WTC11 (cell line): ENCODE results near the gene ERC2. TPM values are rescaled to one million over a fixed set of nuclear protein-coding genes. Genes with fewer than 3 reads are reported as not detected.

Experiments
- ATAC-seq: fragments of 200-7000 bp; cut with Tn5 transposase; 2 replicates; pipeline ENCODE4 v1.10.0; 2021; ENCODE audit warnings: mild to moderate bottlenecking, moderate library complexity
- CTCF ChIA-PET: fragments of 300-600 bp; sonication (Branson Sonifier 250); formaldehyde crosslinking; loops from one replicate; lab custom pipeline; 2021; ENCODE audit warnings: antibody characterized with exemption; lab: Charles Lee
- POLR2A ChIA-PET: fragments of 350-600 bp; sonication (Branson Sonifier 250); formaldehyde crosslinking; loops from one replicate; lab custom pipeline; 2021; ENCODE audit warnings: antibody characterized with exemption; lab: Charles Lee
- DNase-seq: peaks from one replicate; pipeline ENCODE4 v3.0.0; 2021; ENCODE audit warnings: low spot score
- H3K27ac Mint-ChIP-seq: 2 replicates; pipeline ENCODE4 v1.8.0; 2021; ENCODE audit warnings: mixed read lengths
- H3K27me3 Mint-ChIP-seq: 2 replicates; pipeline ENCODE4 v1.8.0; 2021; ENCODE audit warnings: low read depth, mild to moderate bottlenecking, moderate library complexity, mixed read lengths
- H3K36me3 Mint-ChIP-seq: 2 replicates; pipeline ENCODE4 v1.8.0; 2021; ENCODE audit warnings: mixed read lengths
- H3K4me1 Mint-ChIP-seq: 2 replicates; pipeline ENCODE4 v1.8.0; 2022; ENCODE audit warnings: mixed read lengths
- H3K4me3 Mint-ChIP-seq: 2 replicates; pipeline ENCODE4 v1.8.0; 2021; ENCODE audit warnings: mild to moderate bottlenecking, moderate library complexity, mixed read lengths
- H3K9me3 Mint-ChIP-seq: 2 replicates; pipeline ENCODE4 v1.8.0; 2021; ENCODE audit warnings: mixed read lengths
- EMX1 ChIP-seq: fragments of 250-450 bp; sonication (Bioruptor Pico); IDR thresholded peaks from 2 replicates; pipeline ENCODE4 v1.8.0; 2021; ENCODE audit warnings: mild to moderate bottlenecking
- FOXK1 ChIP-seq: sonication (generic); formaldehyde crosslinking; IDR thresholded peaks from 2 replicates; pipeline ENCODE4 v1.8.0; 2022; ENCODE audit warnings: mild to moderate bottlenecking, moderate library complexity, missing genetic modification reagents
- FOXP1 ChIP-seq: sonication (generic); formaldehyde crosslinking; IDR thresholded peaks from 2 replicates; pipeline ENCODE4 v1.8.0; 2022; ENCODE audit warnings: missing genetic modification reagents, mild to moderate bottlenecking, moderate library complexity, borderline replicate concordance
- GRHL2 ChIP-seq: fragments of 250-450 bp; sonication (Bioruptor Pico); IDR thresholded peaks from 2 replicates; pipeline ENCODE4 v1.8.0; 2022; ENCODE audit warnings: mild to moderate bottlenecking, moderate library complexity; ENCODE audit not compliant: insufficient replicate concordance, severe bottlenecking
- NFYB ChIP-seq: sonication (generic); formaldehyde crosslinking; conservative IDR thresholded peaks from 2 replicates; pipeline ENCODE4 v1.8.0; 2022; ENCODE audit warnings: low read depth, missing genetic modification reagents
- NR1H2 ChIP-seq: sonication (generic); formaldehyde crosslinking; IDR thresholded peaks from 2 replicates; pipeline ENCODE4 v1.9.0; 2021; ENCODE audit warnings: mild to moderate bottlenecking, moderate library complexity, missing genetic modification reagents
- NR3C1 ChIP-seq: sonication (generic); formaldehyde crosslinking; conservative IDR thresholded peaks from 2 replicates; pipeline ENCODE4 v1.8.1; 2023; ENCODE audit warnings: low read depth, mild to moderate bottlenecking, missing genetic modification reagents
- SOX15 ChIP-seq: fragments of 250-450 bp; sonication (Bioruptor Pico); IDR thresholded peaks from 2 replicates; pipeline ENCODE4 v1.9.0; 2021; ENCODE audit warnings: mild to moderate bottlenecking
- TCF7 ChIP-seq: sonication (generic); formaldehyde crosslinking; IDR thresholded peaks from 2 replicates; pipeline ENCODE4 v1.8.0; 2022; ENCODE audit warnings: mild to moderate bottlenecking, low read depth, missing genetic modification reagents, moderate library complexity
- TP53 ChIP-seq: sonication (generic); formaldehyde crosslinking; IDR thresholded peaks from 2 replicates; pipeline ENCODE4 v1.8.1; 2023; ENCODE audit warnings: mild to moderate bottlenecking, missing genetic modification reagents
- ZNF121 ChIP-seq: sonication (generic); formaldehyde crosslinking; IDR thresholded peaks from 2 replicates; pipeline ENCODE4 v1.8.0; 2023; ENCODE audit warnings: missing genetic modification reagents
- ZNF263 ChIP-seq: sonication (generic); formaldehyde crosslinking; IDR thresholded peaks from 2 replicates; pipeline ENCODE4 v1.8.1; 2022; ENCODE audit warnings: low read depth, mild to moderate bottlenecking, moderate library complexity, missing genetic modification reagents
- ZNF423 ChIP-seq: fragments of 250-450 bp; sonication (Bioruptor Pico); IDR thresholded peaks from 2 replicates; pipeline ENCODE4 v2.1.2; 2022; ENCODE audit warnings: mild to moderate bottlenecking, moderate library complexity
- total RNA-seq: library from RNA; stranded (reverse); gene quantifications from 3 replicates; pipeline ENCODE4 v1.2.3, GENCODE V29; 2021
- TF ChIP-seq, protein P1 (sequence below): sonication (generic); formaldehyde crosslinking; IDR thresholded peaks from 2 replicates; pipeline ENCODE4 v1.8.0; 2023; ENCODE audit warnings: missing genetic modification reagents
- TF ChIP-seq, protein P2 (sequence below): sonication (generic); formaldehyde crosslinking; IDR thresholded peaks from 2 replicates; pipeline ENCODE4 v1.8.1; 2022; ENCODE audit warnings: low read depth, mild to moderate bottlenecking, moderate library complexity, missing genetic modification reagents, borderline replicate concordance
- TF ChIP-seq, protein P3 (sequence below): sonication (generic); formaldehyde crosslinking; IDR thresholded peaks from 2 replicates; pipeline ENCODE4 v1.8.0; 2022; ENCODE audit warnings: mild to moderate bottlenecking, missing genetic modification reagents
- TF ChIP-seq, protein P4 (sequence below): sonication (generic); formaldehyde crosslinking; conservative IDR thresholded peaks from 2 replicates; pipeline ENCODE4 v1.8.1; 2023; ENCODE audit warnings: mild to moderate bottlenecking, low read depth, missing genetic modification reagents, moderate library complexity
- TF ChIP-seq, protein P5 (sequence below): fragments of 250-450 bp; sonication (Bioruptor Pico); IDR thresholded peaks from 2 replicates; pipeline ENCODE4 v1.9.0; 2021; ENCODE audit warnings: mild to moderate bottlenecking
- TF ChIP-seq, protein P6 (sequence below): sonication (generic); formaldehyde crosslinking; IDR thresholded peaks from 2 replicates; pipeline ENCODE4 v1.8.0; 2023; ENCODE audit warnings: mild to moderate bottlenecking, missing genetic modification reagents
- TF ChIP-seq, protein P7 (sequence below): fragments of 250-450 bp; sonication (Bioruptor Pico); IDR thresholded peaks from 2 replicates; pipeline ENCODE4 v1.9.0; 2021; ENCODE audit warnings: moderate library complexity, mild to moderate bottlenecking, inconsistent platforms, borderline replicate concordance
- TF ChIP-seq, protein P8 (sequence below): sonication (generic); formaldehyde crosslinking; IDR thresholded peaks from 2 replicates; pipeline ENCODE4 v1.8.0; 2022; ENCODE audit warnings: missing genetic modification reagents

The ERC2 gene
- total RNA-seq, 1 experiment from 2014 or later = 23.5 TPM

DNA sequence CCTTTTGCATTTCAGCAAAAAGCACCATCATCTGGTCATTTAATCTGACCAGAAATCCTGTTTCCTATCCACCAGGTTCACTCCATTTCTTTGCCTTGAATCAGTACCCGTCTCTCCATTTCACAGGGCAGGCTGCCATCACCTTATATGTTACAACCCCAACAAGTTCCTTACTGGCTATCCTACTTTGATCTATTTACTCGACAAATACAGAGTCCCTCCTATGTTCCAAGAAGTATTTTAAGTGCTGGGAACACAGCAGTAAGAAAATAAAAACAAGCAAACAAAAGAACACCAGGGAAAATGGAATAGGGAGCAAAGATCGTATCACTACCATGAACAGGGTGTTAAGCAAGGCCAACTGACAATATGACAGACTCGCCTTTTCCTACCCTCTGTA, 685.9 kb downstream of the ERC2 start:
- DNase-seq (no peak), ATAC-seq (no peak)
- Mint-ChIP-seq H3K27me3 (no peaks in the 10 kb centered on the region), H3K4me3 (no peak overlapping the region), H3K36me3 (no peaks in the 10 kb centered on the region), H3K9me3 (no peaks in the 10 kb centered on the region), H3K4me1 (0 out of 2 replicates have a peak, but pooled peaks cover 2% of the 10 kb centered on the region), H3K27ac (no peak overlapping the region)
- no peak for TF ChIP-seq NR1H2 (CRISPR knock-in tag)
- TF ChIP-seq EMX1 (CRISPR knock-in tag) = no peak
- TF ChIP-seq NR3C1 = no peak
- no peak for TF ChIP-seq FOXK1
- TF ChIP-seq, protein P1, sequence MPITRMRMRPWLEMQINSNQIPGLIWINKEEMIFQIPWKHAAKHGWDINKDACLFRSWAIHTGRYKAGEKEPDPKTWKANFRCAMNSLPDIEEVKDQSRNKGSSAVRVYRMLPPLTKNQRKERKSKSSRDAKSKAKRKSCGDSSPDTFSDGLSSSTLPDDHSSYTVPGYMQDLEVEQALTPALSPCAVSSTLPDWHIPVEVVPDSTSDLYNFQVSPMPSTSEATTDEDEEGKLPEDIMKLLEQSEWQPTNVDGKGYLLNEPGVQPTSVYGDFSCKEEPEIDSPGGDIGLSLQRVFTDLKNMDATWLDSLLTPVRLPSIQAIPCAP = no peak
- TF ChIP-seq ZNF423 (CRISPR knock-in tag) = no peak
- TF ChIP-seq FOXP1 = no peak
- TF ChIP-seq, protein P2, sequence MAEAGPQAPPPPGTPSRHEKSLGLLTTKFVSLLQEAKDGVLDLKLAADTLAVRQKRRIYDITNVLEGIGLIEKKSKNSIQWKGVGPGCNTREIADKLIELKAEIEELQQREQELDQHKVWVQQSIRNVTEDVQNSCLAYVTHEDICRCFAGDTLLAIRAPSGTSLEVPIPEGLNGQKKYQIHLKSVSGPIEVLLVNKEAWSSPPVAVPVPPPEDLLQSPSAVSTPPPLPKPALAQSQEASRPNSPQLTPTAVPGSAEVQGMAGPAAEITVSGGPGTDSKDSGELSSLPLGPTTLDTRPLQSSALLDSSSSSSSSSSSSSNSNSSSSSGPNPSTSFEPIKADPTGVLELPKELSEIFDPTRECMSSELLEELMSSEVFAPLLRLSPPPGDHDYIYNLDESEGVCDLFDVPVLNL (CRISPR knock-in tag) = no peak
- TF ChIP-seq, protein P3, sequence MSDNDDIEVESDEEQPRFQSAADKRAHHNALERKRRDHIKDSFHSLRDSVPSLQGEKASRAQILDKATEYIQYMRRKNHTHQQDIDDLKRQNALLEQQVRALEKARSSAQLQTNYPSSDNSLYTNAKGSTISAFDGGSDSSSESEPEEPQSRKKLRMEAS (CRISPR knock-in tag) = no peak
- CTCF ChIA-PET = no interaction called here
- POLR2A ChIA-PET = no interaction called here

DNA sequence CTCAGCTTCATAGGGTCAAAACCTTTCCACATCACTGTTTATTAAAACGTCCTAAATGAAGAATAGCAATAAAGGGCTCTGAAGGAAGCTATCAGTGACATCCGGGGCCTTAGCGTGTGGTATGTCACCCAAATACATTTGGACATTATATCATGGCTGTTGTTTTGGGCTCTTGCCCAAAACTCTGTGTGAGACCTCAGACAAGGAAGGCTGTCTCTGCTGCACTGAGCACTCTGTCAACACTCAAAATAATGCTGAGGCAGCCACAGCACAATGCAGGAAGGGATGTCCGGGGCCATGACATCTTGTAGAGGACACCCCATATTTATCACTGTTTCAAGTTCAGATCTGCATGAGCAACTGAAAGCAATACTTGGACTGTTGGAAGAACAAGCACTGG, 687.4 kb downstream of the ERC2 start:
- no peaks in the 10 kb centered on the region for H3K36me3 Mint-ChIP-seq
- DNase-seq (no peak), ATAC-seq (no peak)
- ChIA-PET CTCF (no interaction called here), POLR2A (no interaction called here)
- TF ChIP-seq GRHL2 (CRISPR knock-in tag) (no peak), ZNF263 (no peak)
- no peaks in the 10 kb centered on the region for H3K27me3 Mint-ChIP-seq
- H3K27ac Mint-ChIP-seq = no peak overlapping the region
- no peaks in the 10 kb centered on the region for H3K9me3 Mint-ChIP-seq
- H3K4me1 Mint-ChIP-seq = peaks cover 7% of the 10 kb centered on the region
- H3K4me3 Mint-ChIP-seq = no peak overlapping the region

DNA sequence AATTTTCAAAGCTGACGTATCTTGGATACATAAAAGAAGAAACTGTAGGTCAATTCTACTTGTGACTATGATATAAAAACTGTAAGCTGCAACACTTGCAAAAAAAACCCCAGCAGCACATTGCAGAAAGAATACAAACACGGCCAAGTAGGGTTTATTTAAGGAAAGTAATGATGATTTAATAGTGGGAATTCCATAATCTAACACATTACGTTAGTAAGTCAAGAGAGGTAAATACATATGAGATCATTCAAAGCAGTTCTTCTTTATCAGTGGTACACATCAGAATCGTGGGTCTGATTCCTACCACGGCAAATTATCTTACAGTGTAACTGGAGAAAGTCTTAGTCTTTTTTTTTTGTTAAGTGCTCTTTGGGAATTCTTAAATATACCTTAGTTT, 688.7 kb downstream of the ERC2 start:
- peaks cover 11% of the 10 kb centered on the region for H3K4me1 Mint-ChIP-seq
- no peaks in the 10 kb centered on the region for H3K9me3 Mint-ChIP-seq
- H3K36me3 Mint-ChIP-seq = no peaks in the 10 kb centered on the region
- ATAC-seq = no peak
- H3K4me3 Mint-ChIP-seq = no peak overlapping the region
- H3K27ac Mint-ChIP-seq = no peak overlapping the region
- H3K27me3 Mint-ChIP-seq = no peaks in the 10 kb centered on the region
- ChIA-PET POLR2A (no interaction called here), CTCF (no interaction called here)
- DNase-seq = no peak
- TF ChIP-seq, protein P4, sequence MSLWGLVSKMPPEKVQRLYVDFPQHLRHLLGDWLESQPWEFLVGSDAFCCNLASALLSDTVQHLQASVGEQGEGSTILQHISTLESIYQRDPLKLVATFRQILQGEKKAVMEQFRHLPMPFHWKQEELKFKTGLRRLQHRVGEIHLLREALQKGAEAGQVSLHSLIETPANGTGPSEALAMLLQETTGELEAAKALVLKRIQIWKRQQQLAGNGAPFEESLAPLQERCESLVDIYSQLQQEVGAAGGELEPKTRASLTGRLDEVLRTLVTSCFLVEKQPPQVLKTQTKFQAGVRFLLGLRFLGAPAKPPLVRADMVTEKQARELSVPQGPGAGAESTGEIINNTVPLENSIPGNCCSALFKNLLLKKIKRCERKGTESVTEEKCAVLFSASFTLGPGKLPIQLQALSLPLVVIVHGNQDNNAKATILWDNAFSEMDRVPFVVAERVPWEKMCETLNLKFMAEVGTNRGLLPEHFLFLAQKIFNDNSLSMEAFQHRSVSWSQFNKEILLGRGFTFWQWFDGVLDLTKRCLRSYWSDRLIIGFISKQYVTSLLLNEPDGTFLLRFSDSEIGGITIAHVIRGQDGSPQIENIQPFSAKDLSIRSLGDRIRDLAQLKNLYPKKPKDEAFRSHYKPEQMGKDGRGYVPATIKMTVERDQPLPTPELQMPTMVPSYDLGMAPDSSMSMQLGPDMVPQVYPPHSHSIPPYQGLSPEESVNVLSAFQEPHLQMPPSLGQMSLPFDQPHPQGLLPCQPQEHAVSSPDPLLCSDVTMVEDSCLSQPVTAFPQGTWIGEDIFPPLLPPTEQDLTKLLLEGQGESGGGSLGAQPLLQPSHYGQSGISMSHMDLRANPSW (CRISPR knock-in tag) = no peak
- TF ChIP-seq, protein P5, sequence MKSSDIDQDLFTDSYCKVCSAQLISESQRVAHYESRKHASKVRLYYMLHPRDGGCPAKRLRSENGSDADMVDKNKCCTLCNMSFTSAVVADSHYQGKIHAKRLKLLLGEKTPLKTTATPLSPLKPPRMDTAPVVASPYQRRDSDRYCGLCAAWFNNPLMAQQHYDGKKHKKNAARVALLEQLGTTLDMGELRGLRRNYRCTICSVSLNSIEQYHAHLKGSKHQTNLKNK (CRISPR knock-in tag) = no peak
- no peak for TF ChIP-seq ZNF121
- no peak for TF ChIP-seq SOX15 (CRISPR knock-in tag)
- TF ChIP-seq TCF7 = no peak
- TF ChIP-seq, protein P6, sequence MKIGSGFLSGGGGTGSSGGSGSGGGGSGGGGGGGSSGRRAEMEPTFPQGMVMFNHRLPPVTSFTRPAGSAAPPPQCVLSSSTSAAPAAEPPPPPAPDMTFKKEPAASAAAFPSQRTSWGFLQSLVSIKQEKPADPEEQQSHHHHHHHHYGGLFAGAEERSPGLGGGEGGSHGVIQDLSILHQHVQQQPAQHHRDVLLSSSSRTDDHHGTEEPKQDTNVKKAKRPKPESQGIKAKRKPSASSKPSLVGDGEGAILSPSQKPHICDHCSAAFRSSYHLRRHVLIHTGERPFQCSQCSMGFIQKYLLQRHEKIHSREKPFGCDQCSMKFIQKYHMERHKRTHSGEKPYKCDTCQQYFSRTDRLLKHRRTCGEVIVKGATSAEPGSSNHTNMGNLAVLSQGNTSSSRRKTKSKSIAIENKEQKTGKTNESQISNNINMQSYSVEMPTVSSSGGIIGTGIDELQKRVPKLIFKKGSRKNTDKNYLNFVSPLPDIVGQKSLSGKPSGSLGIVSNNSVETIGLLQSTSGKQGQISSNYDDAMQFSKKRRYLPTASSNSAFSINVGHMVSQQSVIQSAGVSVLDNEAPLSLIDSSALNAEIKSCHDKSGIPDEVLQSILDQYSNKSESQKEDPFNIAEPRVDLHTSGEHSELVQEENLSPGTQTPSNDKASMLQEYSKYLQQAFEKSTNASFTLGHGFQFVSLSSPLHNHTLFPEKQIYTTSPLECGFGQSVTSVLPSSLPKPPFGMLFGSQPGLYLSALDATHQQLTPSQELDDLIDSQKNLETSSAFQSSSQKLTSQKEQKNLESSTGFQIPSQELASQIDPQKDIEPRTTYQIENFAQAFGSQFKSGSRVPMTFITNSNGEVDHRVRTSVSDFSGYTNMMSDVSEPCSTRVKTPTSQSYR (CRISPR knock-in tag) = no peak
- TF ChIP-seq, protein P7, sequence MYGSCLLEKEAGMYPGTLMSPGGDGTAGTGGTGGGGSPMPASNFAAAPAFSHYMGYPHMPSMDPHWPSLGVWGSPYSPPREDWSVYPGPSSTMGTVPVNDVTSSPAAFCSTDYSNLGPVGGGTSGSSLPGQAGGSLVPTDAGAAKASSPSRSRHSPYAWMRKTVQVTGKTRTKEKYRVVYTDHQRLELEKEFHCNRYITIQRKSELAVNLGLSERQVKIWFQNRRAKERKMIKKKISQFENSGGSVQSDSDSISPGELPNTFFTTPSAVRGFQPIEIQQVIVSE (CRISPR knock-in tag) = no peak
- TF ChIP-seq NFYB (CRISPR knock-in tag) = no peak
- TF ChIP-seq, protein P8, sequence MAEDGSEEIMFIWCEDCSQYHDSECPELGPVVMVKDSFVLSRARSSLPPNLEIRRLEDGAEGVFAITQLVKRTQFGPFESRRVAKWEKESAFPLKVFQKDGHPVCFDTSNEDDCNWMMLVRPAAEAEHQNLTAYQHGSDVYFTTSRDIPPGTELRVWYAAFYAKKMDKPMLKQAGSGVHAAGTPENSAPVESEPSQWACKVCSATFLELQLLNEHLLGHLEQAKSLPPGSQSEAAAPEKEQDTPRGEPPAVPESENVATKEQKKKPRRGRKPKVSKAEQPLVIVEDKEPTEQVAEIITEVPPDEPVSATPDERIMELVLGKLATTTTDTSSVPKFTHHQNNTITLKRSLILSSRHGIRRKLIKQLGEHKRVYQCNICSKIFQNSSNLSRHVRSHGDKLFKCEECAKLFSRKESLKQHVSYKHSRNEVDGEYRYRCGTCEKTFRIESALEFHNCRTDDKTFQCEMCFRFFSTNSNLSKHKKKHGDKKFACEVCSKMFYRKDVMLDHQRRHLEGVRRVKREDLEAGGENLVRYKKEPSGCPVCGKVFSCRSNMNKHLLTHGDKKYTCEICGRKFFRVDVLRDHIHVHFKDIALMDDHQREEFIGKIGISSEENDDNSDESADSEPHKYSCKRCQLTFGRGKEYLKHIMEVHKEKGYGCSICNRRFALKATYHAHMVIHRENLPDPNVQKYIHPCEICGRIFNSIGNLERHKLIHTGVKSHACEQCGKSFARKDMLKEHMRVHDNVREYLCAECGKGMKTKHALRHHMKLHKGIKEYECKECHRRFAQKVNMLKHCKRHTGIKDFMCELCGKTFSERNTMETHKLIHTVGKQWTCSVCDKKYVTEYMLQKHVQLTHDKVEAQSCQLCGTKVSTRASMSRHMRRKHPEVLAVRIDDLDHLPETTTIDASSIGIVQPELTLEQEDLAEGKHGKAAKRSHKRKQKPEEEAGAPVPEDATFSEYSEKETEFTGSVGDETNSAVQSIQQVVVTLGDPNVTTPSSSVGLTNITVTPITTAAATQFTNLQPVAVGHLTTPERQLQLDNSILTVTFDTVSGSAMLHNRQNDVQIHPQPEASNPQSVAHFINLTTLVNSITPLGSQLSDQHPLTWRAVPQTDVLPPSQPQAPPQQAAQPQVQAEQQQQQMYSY (CRISPR knock-in tag) = no peak
- TF ChIP-seq TP53 (CRISPR knock-in tag) = no peak
